ENCODE data around the gene SNRPD2.
A peak's percentile ranks its signal among the peaks of the same experiment; 100 is the strongest.

Gene SNRPD2

GRCh38 chr19:45645631-45646344 is 46.0 kb downstream of the SNRPD2 start:
- peak; percentile 87 for DNase-seq (ENCODE audit: extremely low spot score)
- ChIA-PET POLR2A (interaction anchor here (0.5 to 1.4 kb wide), 6 partner anchors 8 to 940 kb away, joined by 3 to 5 read pairs (median 3); no protein-coding TSS in a partner anchor), CTCF (no interaction called here)
- TF ChIP-seq ZNF384 (IDR thresholded peaks at IDR 0.05) = no peak
- TF ChIP-seq BHLHE40 (IDR thresholded peaks at IDR 0.05; ENCODE audit: borderline replicate concordance) = no peak
- TF ChIP-seq HDGF (IDR thresholded peaks at IDR 0.05; ENCODE audit: borderline replicate concordance) = no peak
- no peak for TF ChIP-seq SUZ12 (IDR thresholded peaks at IDR 0.05)
- TF ChIP-seq NFRKB (IDR thresholded peaks at IDR 0.05) = no peak
- no peak for TF ChIP-seq TARDBP (IDR thresholded peaks at IDR 0.05)
- peak; percentile 84 for TF ChIP-seq L3MBTL2 (conservative IDR thresholded peaks at IDR 0.05)
- TF ChIP-seq SP1 (IDR thresholded peaks at IDR 0.05) = no peak
- TF ChIP-seq PKNOX1 (IDR thresholded peaks at IDR 0.05) = peak; percentile 48; the same call in 1 of the 2 replicates

DNA sequence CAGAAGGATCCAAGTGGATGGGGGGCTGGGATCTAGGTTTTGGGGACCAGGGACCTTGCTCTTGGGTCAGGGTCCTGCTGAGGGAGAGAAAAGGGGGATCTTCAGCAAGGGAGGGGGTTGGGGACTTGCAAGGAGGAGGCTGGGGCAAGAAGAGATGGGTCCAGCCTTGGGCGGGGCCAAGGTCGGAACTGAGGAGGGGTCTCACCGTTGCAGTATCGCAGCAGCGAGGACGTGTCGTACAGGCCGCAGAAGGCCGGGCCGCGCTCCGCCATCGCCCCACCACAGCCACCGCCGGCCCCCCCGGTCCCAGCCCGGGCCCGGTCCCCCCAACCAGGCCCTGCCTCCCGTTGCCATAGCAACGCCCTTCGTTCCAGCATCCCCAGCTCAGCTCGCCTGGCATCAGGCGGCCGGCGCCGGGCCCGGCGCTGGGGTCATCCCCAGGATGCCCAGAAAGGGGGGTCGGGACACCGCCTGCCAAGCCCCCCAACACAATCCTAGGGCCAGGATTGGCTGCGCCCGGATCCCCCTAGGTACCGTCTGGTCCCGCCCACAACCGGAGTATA is 46.6 kb downstream of the SNRPD2 start:
- POLR2A ChIA-PET = interaction anchor here (1.4 kb wide), 1 partner anchor 48 kb away, joined by 5 read pairs; no protein-coding TSS in a partner anchor
- CTCF ChIA-PET = no interaction called here
- TF ChIP-seq HDGF (IDR thresholded peaks at IDR 0.05; ENCODE audit: borderline replicate concordance) (no peak), PKNOX1 (IDR thresholded peaks at IDR 0.05) (no peak), FOXM1 (IDR thresholded peaks at IDR 0.05; ENCODE audit: borderline replicate concordance) (no peak), BHLHE40 (IDR thresholded peaks at IDR 0.05; ENCODE audit: borderline replicate concordance) (no peak), FOXK2 (IDR thresholded peaks at IDR 0.05) (no peak)
- no peak for DNase-seq (ENCODE audit: extremely low spot score)

DNA sequence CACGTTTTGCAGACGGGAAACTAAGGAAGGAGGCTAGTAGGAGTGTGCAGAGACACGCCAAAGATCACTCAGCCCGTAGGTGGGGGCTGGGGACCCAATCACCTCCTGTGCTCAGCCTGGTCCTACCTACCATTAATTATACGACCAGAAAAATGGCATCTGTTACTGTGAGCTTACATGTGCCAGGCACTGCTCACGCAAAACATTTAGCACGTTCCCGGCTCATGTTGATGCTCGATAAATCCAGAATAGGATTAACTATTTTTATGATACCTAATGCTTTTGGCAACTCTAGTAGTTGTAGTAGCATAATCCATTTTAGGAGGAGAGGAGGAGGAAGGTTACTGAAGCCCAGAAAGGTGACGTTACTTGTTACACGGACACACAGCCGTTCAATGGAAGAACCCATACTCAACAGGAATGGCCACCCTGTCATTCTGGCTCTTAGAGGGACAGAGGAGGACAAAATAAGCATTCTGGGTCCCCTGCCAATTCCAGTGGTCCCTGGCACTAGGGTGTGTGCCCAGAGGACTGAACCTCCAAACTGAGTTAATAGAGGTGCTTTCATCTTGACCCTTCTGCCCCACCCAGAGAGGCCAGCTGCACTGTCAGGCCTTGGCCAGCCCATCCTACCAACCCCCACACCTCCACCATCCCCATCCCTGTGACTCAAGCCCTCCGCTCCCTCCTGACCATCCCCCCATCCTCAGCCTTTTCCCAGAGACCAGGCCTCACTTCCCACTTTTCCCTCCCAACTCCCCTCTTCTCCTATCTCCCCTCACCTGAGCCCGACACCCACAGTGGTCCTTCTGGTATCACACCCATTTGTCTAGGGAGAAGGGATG is 47.6 kb downstream of the SNRPD2 start:
- ChIA-PET POLR2A (interaction anchor here (1.0 to 3.5 kb wide), 2 partner anchors 48 to 53 kb away, joined by 3 to 18 read pairs; partner anchors contain the start of genes QPCTL and SNRPD2), CTCF (interaction anchor here (1.2 to 1.4 kb wide), 2 partner anchors 10 to 118 kb away, joined by 3 to 4 read pairs; no protein-coding TSS in a partner anchor)
- DNase-seq (ENCODE audit: extremely low spot score) = no peak
- TF ChIP-seq LEF1 (IDR thresholded peaks at IDR 0.05; ENCODE audit: borderline replicate concordance) (no peak), ZNF384 (IDR thresholded peaks at IDR 0.05) (no peak), BHLHE40 (IDR thresholded peaks at IDR 0.05; ENCODE audit: borderline replicate concordance) (no peak), HDGF (IDR thresholded peaks at IDR 0.05; ENCODE audit: borderline replicate concordance) (no peak)

DNA sequence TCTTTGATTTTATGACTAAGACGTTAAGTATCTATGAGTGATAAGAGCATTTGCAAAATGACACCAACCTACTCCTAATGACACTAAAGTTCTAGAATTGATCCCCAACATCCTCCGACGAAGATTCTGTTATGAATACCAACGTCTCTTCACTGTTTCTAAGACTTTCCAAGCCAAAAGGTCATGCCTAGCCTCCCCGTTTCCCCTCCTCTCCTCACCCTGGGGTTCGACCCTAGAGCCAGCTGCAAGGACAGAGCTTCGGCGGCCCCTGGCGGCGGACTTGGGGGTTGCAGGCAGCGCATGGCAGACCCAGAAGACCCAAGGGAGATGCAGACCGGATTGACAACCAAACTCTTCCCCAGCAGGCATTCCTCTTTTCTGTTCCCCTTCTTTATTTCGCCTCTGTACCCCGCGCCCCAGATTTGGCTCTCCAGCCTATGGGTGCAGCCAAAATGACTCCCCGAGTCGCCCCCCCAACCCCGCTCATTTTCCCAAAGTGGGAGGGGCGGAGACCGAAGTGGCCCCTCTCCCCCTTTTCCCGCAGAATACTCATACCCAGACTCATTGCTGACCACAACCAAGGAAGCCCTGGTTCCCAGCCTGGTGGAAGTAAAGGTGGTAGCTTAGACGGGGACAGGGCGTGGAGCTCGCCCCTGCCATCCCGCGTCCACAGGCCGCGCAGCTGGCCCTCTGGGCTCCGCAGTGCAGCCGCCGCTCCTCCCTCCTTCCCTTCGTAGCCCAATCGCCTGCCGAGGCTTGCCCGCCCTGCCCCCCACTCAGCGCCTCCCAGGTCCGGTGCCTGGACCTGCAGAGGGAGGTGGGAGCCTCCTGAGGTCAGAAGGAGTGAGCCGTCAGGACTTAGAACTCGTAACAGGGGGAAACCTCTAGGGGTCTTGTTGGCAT is 48.5 kb downstream of the SNRPD2 start:
- CTCF ChIA-PET = interaction anchor here (0.6 to 2.4 kb wide), 13 partner anchors 10 to 128 kb away, joined by 3 to 8 read pairs (median 3); no protein-coding TSS in a partner anchor
- DNase-seq (ENCODE audit: extremely low spot score) = peak; percentile 76
- TF ChIP-seq PKNOX1 (IDR thresholded peaks at IDR 0.05) (peak; percentile 4; the same call in 1 of the 2 replicates), HDGF (IDR thresholded peaks at IDR 0.05; ENCODE audit: borderline replicate concordance) (no peak)
- POLR2A ChIA-PET = interaction anchor here (1.0 to 3.5 kb wide), 3 partner anchors 49 to 58 kb away, joined by 3 to 28 read pairs (median 18); partner anchors contain the start of genes OPA3, QPCTL and SNRPD2

- peak; percentile 88 for DNase-seq (ENCODE audit: extremely low spot score)
- no peak for TF ChIP-seq NFRKB (IDR thresholded peaks at IDR 0.05)
- TF ChIP-seq L3MBTL2 (conservative IDR thresholded peaks at IDR 0.05) = peak; percentile 75
- no peak for TF ChIP-seq FOXK2 (IDR thresholded peaks at IDR 0.05)
- TF ChIP-seq PKNOX1 (IDR thresholded peaks at IDR 0.05) = peak; percentile 32; the same call in 1 of the 2 replicates
- 0 out of 2 replicates have a peak, but pooled peaks have one; percentile 51 for TF ChIP-seq HDGF (IDR thresholded peaks at IDR 0.05; ENCODE audit: borderline replicate concordance)
- POLR2A ChIA-PET = interaction anchor here (0.5 to 3.5 kb wide), 18 partner anchors 11 to 239 kb away, joined by 3 to 28 read pairs (median 4); partner anchors contain the start of genes OPA3, QPCTL and SNRPD2
- CTCF ChIA-PET = interaction anchor here (0.5 to 2.8 kb wide), 22 partner anchors 8 to 163 kb away, joined by 3 to 15 read pairs (median 4); no protein-coding TSS in a partner anchor
Measured at GRCh38 chr19:45641274-45642105, 50.3 kb downstream of the SNRPD2 start.
